CD4-positive, alpha-beta T cell treated with Interleukin-2 at 100 ng/mL for 4 hours (primary cell): ENCODE measurements around the gene ADGRG4.

ENCODE experiments used
- DNase-seq: peaks from one replicate; pipeline ENCODE4 v3.0.0-alpha.2; 2020; ENCODE audit warnings: low spot score

ADGRG4 gene

GRCh38 chrX:136295380-136295779 lies 5.4 kb upstream of the ADGRG4 start:
- DNase-seq = no peak

GRCh38 chrX:136303041-136303440 lies 2.3 kb downstream of the ADGRG4 start:
- DNase-seq = no peak

- DNase-seq = no peak
Measured at GRCh38 chrX:136304493-136304892, 3.7 kb downstream of the ADGRG4 start.

- DNase-seq = no peak
Measured at GRCh38 chrX:136306182-136306581, 5.4 kb downstream of the ADGRG4 start.

GRCh38 chrX:136307471-136307870 lies 6.7 kb downstream of the ADGRG4 start:
- DNase-seq = no peak

GRCh38 chrX:136310411-136310810 lies 9.6 kb downstream of the ADGRG4 start:
- DNase-seq = no peak

- no peak for DNase-seq
Measured at GRCh38 chrX:136318156-136318555, 17.4 kb downstream of the ADGRG4 start.

GRCh38 chrX:136318895-136319597 lies 18.3 kb downstream of the ADGRG4 start:
- DNase-seq = no peak

GRCh38 chrX:136319600-136319999 lies 18.8 kb downstream of the ADGRG4 start:
- DNase-seq = no peak

- no peak for DNase-seq
Measured at GRCh38 chrX:136321532-136321931, 20.8 kb downstream of the ADGRG4 start.

- DNase-seq = no peak
Measured at GRCh38 chrX:136322064-136322463, 21.3 kb downstream of the ADGRG4 start.

- DNase-seq = no peak
Measured at GRCh38 chrX:136325377-136325776, 24.6 kb downstream of the ADGRG4 start.

- DNase-seq = no peak
Measured at GRCh38 chrX:136328933-136329332, 28.2 kb downstream of the ADGRG4 start.

- no peak for DNase-seq
Measured at GRCh38 chrX:136336623-136337022, 35.9 kb downstream of the ADGRG4 start.

- no peak for DNase-seq
Measured at GRCh38 chrX:136339702-136340101, 38.9 kb downstream of the ADGRG4 start.

GRCh38 chrX:136344320-136344719 lies 43.6 kb downstream of the ADGRG4 start:
- DNase-seq = no peak

GRCh38 chrX:136346506-136346905 lies 45.7 kb downstream of the ADGRG4 start:
- DNase-seq = no peak

GRCh38 chrX:136347706-136348105 lies 46.9 kb downstream of the ADGRG4 start:
- DNase-seq = no peak

GRCh38 chrX:136353526-136354093 lies 52.8 kb downstream of the ADGRG4 start:
- no peak for DNase-seq

GRCh38 chrX:136354201-136354600 lies 53.4 kb downstream of the ADGRG4 start:
- DNase-seq = no peak

- no peak for DNase-seq
Measured at GRCh38 chrX:136369377-136369776, 68.6 kb downstream of the ADGRG4 start.

GRCh38 chrX:136376713-136377112 lies 76.0 kb downstream of the ADGRG4 start:
- no peak for DNase-seq

- DNase-seq = no peak
Measured at GRCh38 chrX:136380010-136380769, 79.4 kb downstream of the ADGRG4 start.
